ENCODE data around the gene A1CF.

DNA sequence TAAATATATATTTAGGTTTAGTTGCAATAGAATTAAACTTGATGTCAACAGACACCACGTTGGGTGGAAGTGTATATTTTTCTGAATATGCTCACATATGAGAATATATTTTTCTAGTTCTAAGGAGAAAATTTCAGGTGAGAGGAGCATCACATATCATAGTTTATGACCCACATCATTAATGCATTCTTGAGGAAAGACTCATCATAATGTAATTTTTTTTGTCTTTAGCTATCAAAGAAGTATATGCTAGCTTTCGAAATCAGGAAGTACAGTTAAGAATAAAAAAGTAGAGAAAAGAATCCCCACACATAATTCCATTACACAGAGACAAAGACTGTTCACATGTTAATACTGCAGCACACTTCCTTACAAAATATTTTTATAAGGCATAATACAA, 30.4 kb downstream of the A1CF start:
- TF ChIP-seq, protein P1, sequence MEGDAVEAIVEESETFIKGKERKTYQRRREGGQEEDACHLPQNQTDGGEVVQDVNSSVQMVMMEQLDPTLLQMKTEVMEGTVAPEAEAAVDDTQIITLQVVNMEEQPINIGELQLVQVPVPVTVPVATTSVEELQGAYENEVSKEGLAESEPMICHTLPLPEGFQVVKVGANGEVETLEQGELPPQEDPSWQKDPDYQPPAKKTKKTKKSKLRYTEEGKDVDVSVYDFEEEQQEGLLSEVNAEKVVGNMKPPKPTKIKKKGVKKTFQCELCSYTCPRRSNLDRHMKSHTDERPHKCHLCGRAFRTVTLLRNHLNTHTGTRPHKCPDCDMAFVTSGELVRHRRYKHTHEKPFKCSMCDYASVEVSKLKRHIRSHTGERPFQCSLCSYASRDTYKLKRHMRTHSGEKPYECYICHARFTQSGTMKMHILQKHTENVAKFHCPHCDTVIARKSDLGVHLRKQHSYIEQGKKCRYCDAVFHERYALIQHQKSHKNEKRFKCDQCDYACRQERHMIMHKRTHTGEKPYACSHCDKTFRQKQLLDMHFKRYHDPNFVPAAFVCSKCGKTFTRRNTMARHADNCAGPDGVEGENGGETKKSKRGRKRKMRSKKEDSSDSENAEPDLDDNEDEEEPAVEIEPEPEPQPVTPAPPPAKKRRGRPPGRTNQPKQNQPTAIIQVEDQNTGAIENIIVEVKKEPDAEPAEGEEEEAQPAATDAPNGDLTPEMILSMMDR (IDR thresholded peaks at IDR 0.05): no peak
- TF ChIP-seq POLR2AphosphoS5 (IDR thresholded peaks at IDR 0.05; ENCODE audit: low read depth, low read length) (no peak), TCF7L2 (IDR thresholded peaks at IDR 0.05; ENCODE audit: low read depth, low read length) (no peak)

All from Panc1 (cell line).